Gastroesophageal sphincter (tissue), 4 donors: ENCODE data around the gene SIRT4. TPM values are rescaled to one million over a fixed set of nuclear protein-coding genes. Genes with fewer than 3 reads are reported as not detected.
A peak's percentile ranks its signal among the peaks of the same experiment; 100 is the strongest.

Experiments used
- ATAC-seq: fragments of 150-250 bp; one replicate; pipeline ENCODE4 v1.9.1; 2016; ENCODE audit warnings: mild to moderate bottlenecking, moderate library complexity
- H3K27ac ChIP-seq, 4 donors: fragments of 200-600 bp; sonication (generic) in 3 of 4; 1 replicate in 3 of 4; 2 replicates in 1 of 4; pipeline ENCODE4 v1.5.1; 2016 to 2019
- H3K27me3 ChIP-seq: fragments of 200-600 bp; sonication (generic); one replicate; pipeline ENCODE4 v1.5.1; 2019
- H3K36me3 ChIP-seq, 2 donors: fragments of 200-600 bp; sonication (generic); one replicate each; pipeline ENCODE4 v1.5.1; 2019; ENCODE audit warnings: control low read depth in 1 of 2
- H3K4me1 ChIP-seq, 3 donors: fragments of 200-600 bp; sonication (generic); 1 replicate in 2 of 3; 2 replicates in 1 of 3; pipeline ENCODE4 v1.5.1; 2016 to 2019; ENCODE audit warnings: control low read depth in 2 of 3
- H3K4me3 ChIP-seq, 2 donors: fragments of 200-600 bp; sonication (generic); one replicate each; pipeline ENCODE4 v1.5.1; 2019; ENCODE audit warnings: mild to moderate bottlenecking in 1 of 2, moderate library complexity in 1 of 2
- H3K9me3 ChIP-seq, 3 donors: fragments of 200-600 bp; sonication (generic); one replicate each; pipeline ENCODE4 v1.5.1; 2017 to 2019; ENCODE audit warnings: control low read depth in 2 of 3
- CTCF ChIP-seq, 4 experiments: fragments of 200-600 bp in 2 of 4; fragments of 450-650 bp in 2 of 4; sonication (generic) in 1 of 4; IDR thresholded peaks; one replicate each; pipeline ENCODE4 v1.5.1; 2017 to 2019; ENCODE audit warnings: antibody characterized with exemption in 4 of 4, mild to moderate bottlenecking in 2 of 4, moderate library complexity in 2 of 4
- EP300 ChIP-seq: sonication (generic); formaldehyde crosslinking; IDR thresholded peaks from one replicate; pipeline ENCODE4 v1.6.1; 2017; ENCODE audit warnings: antibody characterized with exemption, mild to moderate bottlenecking
- POLR2A ChIP-seq, 2 donors: fragments of 450-650 bp; IDR thresholded peaks; one replicate each; pipeline ENCODE4 v1.6.1; 2017; ENCODE audit warnings: antibody characterized with exemption in 2 of 2, mild to moderate bottlenecking in 2 of 2, moderate library complexity in 1 of 2
- POLR2AphosphoS5 ChIP-seq: sonication (generic); formaldehyde crosslinking; IDR thresholded peaks from one replicate; pipeline ENCODE4 v1.6.1; 2017; ENCODE audit warnings: antibody characterized with exemption
- WGBS, 2 donors: methylation state at CpG; one replicate each; pipeline ENCODE4 v1.1.5; 2018; ENCODE audit warnings: low coverage in 1 of 2; 5-methylcytosine and 5-hydroxymethylcytosine counted together
- total RNA-seq, 4 donors: library from RNA; depleted of rRNA; stranded (reverse); fragments of >200 nt; gene quantifications; one replicate each; pipeline ENCODE4 v1.1.0, GENCODE V29; 2016

The SIRT4 gene
- total RNA-seq, 4 donors from 2014 or later: 0.67 to 3.9 (median 3.7) TPM

GRCh38 chr12:120352117-120352516 lies 50.0 kb downstream of the SIRT4 start:
- TF ChIP-seq POLR2AphosphoS5: no peak
- no peak for TF ChIP-seq CTCF (IDR thresholded peaks at IDR 0.05)
- no peak for TF ChIP-seq POLR2A (IDR thresholded peaks at IDR 0.05)
- TF ChIP-seq EP300: no peak
- Histone ChIP-seq H3K27ac (no peak overlapping the region), H3K27me3 (no peaks in the 10 kb centered on the region), H3K36me3 (no peaks in the 10 kb centered on the region), H3K4me1 (peaks cover 0 to 18% (median 0%) of the 10 kb centered on the region in 3 donors), H3K9me3 (no peaks in the 10 kb centered on the region), H3K4me3 (no peak overlapping the region)
- ATAC-seq: no peak
- 74 to 100% methylated on average over 1 to 3 of the region's 5 CpGs for WGBS, 2 donors

GRCh38 chr12:120353136-120353535 lies 51.0 kb downstream of the SIRT4 start:
- no peaks in the 10 kb centered on the region for H3K36me3 ChIP-seq
- H3K27ac ChIP-seq: no peak overlapping the region
- H3K4me3 ChIP-seq: no peak overlapping the region
- H3K27me3 ChIP-seq: no peaks in the 10 kb centered on the region
- WGBS, 2 donors: 91 to 100% methylated on average over 1 to 4 of the region's 6 CpGs
- ATAC-seq: no peak
- no peak for TF ChIP-seq POLR2AphosphoS5
- no peak for TF ChIP-seq EP300
- no peak for TF ChIP-seq POLR2A (IDR thresholded peaks at IDR 0.05)
- no peak for TF ChIP-seq CTCF (IDR thresholded peaks at IDR 0.05)
- H3K9me3 ChIP-seq: no peaks in the 10 kb centered on the region
- peaks cover 0 to 18% (median 0%) of the 10 kb centered on the region in 3 donors for H3K4me1 ChIP-seq

GRCh38 chr12:120353556-120354317 lies 51.6 kb downstream of the SIRT4 start:
- no peaks in the 10 kb centered on the region for H3K27me3 ChIP-seq
- no peak overlapping the region for H3K27ac ChIP-seq
- TF ChIP-seq CTCF (IDR thresholded peaks at IDR 0.05) (no peak), EP300 (no peak), POLR2AphosphoS5 (no peak), POLR2A (IDR thresholded peaks at IDR 0.05) (no peak)
- no peak for ATAC-seq
- WGBS, 2 donors: 88 to 91% methylated on average over 3 to 4 of the region's 4 CpGs
- H3K4me1 ChIP-seq: peaks cover 0 to 18% (median 0%) of the 10 kb centered on the region in 3 donors
- no peaks in the 10 kb centered on the region for H3K36me3 ChIP-seq
- H3K9me3 ChIP-seq: no peaks in the 10 kb centered on the region
- no peak overlapping the region for H3K4me3 ChIP-seq

DNA sequence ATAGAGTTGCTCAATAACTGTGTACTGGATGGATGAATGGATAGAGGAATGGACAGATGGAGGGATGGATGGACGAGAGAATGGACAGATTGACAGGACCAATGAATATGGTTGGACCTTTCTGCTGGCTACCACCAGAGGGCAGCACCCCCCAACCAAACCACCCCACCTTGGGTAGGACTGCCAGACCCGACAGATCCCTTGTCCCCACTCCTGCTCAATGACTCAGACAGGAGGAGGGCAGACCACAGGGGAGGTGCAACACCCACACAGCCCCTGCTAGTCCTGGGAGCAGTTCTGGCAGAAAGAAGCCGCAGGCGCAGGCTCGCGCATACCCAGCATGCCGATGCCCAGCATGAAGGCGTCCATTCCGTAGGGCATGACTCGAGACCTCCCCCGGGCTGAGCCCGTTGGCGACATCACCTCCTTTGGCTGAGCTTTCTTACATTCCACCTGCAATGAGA lies 54.5 kb downstream of the SIRT4 start:
- Histone ChIP-seq H3K36me3 (no peaks in the 10 kb centered on the region), H3K4me1 (peaks cover 0 to 14% (median 0%) of the 10 kb centered on the region in 3 donors), H3K9me3 (no peaks in the 10 kb centered on the region), H3K27ac (no peak overlapping the region), H3K4me3 (no peak overlapping the region), H3K27me3 (no peaks in the 10 kb centered on the region)
- 0 to 43% methylated on average over 1 to 11 of the region's 13 CpGs for WGBS, 2 donors
- peak; percentile 84 for ATAC-seq
- TF ChIP-seq POLR2A (IDR thresholded peaks at IDR 0.05): no peak
- TF ChIP-seq CTCF (IDR thresholded peaks at IDR 0.05): peak in 3 of 4 experiments; percentile 69 to 88 (median 81)
- peak; percentile 14 for TF ChIP-seq POLR2AphosphoS5

DNA sequence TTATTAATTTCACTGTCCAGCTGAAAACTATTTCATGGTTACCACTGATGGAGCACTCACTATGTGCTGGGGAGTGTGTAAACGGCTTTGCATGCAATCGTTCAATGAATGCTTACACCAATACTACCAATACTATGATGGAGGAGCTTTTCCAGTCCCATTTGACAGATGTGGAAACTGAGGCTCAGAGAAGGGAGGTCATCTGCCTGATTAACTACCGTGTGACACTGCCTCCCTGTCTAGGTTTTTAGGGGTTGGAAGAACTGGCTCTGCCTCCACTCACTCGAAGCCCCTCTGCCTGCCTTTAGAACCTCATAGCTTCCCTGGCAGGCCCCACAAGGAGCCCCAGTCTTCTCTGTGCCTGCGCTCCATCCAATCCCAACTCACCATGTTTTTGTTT lies 55.0 kb downstream of the SIRT4 start:
- no peak overlapping the region for H3K4me3 ChIP-seq
- H3K27ac ChIP-seq: no peak overlapping the region
- H3K27me3 ChIP-seq: no peaks in the 10 kb centered on the region
- ATAC-seq: no peak
- H3K36me3 ChIP-seq: no peaks in the 10 kb centered on the region
- 74 to 100% methylated on average over 3 to 5 of the region's 5 CpGs for WGBS, 2 donors
- peaks cover 0 to 19% (median 0%) of the 10 kb centered on the region in 3 donors for H3K4me1 ChIP-seq
- no peak for TF ChIP-seq EP300
- no peak for TF ChIP-seq POLR2A (IDR thresholded peaks at IDR 0.05)
- TF ChIP-seq CTCF (IDR thresholded peaks at IDR 0.05): no peak
- no peak for TF ChIP-seq POLR2AphosphoS5
- no peaks in the 10 kb centered on the region for H3K9me3 ChIP-seq
